ENCODE results near the gene CHP2. TPM values are rescaled to one million over a fixed set of nuclear protein-coding genes. Genes with fewer than 3 reads are reported as not detected.
"Not testable (repeated sequence)": the region's sequence is repeated elsewhere in the genome, so short reads cannot be mapped to it uniquely, and the experiment has no call there.

The CHP2 gene
- not detected for total RNA-seq

DNA sequence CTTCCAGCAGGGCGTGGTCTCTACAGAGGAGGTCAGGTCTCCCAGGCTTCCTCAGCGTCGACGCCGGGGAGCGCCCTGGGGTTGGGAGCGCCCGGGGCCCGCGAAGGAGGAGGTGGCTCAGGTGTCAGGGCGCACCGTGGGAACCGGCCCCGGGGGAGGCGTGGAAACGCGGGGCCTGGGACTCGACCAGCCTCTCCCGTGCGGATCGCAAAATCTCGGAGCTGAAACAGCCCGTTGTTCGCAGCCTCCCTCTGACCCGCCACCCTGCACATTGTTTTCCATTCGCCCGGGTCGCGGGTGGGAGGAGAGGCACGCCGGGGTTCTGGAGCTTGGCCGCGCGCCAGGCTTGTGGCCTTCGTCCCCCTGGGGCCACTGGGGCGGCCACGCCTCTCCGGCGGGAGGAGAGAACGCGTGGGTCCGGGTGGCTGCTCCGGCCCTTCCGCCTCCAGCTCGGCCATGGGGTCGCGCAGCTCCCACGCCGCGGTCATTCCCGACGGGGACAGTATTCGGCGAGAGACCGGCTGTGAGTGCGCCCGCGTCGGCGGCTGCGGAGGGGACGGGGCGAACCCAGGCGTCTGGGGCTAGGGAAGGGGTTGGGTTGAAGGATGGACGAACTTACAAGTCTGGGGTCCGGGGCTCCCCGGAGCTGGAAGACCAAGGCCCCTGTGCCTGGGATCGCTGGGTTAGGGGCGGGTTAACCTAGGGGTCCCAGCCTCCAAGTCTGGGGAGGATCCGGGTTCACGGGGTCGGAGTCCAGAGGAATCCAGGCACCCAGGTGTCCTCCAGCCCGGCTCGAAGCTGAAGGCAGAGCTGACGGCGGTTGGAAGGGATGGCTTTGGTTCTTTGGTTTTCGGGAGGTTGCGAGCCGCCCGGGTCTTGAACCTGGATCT lies at the start of gene CHP2:
TSS of gene CHP2 (plus strand) at position 433 of the 890 bp plus-strand sequence. CDS start at position 457, 24 bp downstream.
- peaks cover 51% of the 10 kb centered on the region for H3K27me3 Mint-ChIP-seq (ENCODE audit: low read depth)
- no peaks in the 10 kb centered on the region for H3K4me1 Mint-ChIP-seq (ENCODE audit: low read depth)
- H3K4me3 Mint-ChIP-seq = no peak within 1 kb of the TSS
- no peaks in the 10 kb centered on the region for H3K9me3 Mint-ChIP-seq
- no peak for ATAC-seq
- no peak for DNase-seq
- H3K36me3 Mint-ChIP-seq (ENCODE audit: insufficient read depth) = no peaks in the 10 kb centered on the region

GRCh38 chr16:23705517-23705902 lies 49.3 kb upstream of the CHP2 start:
- Mint-ChIP-seq H3K9me3 (peaks cover 30% of the 10 kb centered on the region), H3K4me1 (ENCODE audit: low read depth) (no peaks in the 10 kb centered on the region)
- ATAC-seq = no peak

DNA sequence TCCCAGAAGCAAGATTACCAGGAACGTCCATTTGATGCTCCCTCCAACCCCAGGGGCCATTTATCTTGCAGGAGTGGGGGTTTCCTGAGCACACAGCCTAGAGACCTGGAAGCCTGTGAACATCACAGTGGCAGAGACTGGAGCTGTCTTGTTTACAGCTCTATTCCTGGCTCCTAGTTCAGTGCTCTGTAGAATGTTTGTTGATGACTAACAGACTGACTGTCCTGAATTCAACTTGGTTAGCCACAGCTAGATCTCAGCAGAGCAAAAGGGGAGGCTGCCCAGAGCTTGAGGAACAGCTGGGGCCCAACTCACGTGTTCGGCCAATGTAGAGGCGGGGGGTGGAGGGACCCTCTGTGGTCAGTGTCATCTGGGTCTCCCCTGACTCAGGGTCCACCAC lies 48.4 kb upstream of the CHP2 start:
- H3K27me3 Mint-ChIP-seq (ENCODE audit: low read depth) = peaks cover 39% of the 10 kb centered on the region
- no peaks in the 10 kb centered on the region for H3K4me1 Mint-ChIP-seq (ENCODE audit: low read depth)
- peaks cover 30% of the 10 kb centered on the region for H3K9me3 Mint-ChIP-seq
- no peak for DNase-seq
- no peaks in the 10 kb centered on the region for H3K36me3 Mint-ChIP-seq (ENCODE audit: insufficient read depth)
- ATAC-seq = no peak
- H3K4me3 Mint-ChIP-seq = no peak overlapping the region

More at GRCh38 chr16:23705517-23705902, 49.3 kb upstream of the CHP2 start:
- Mint-ChIP-seq H3K36me3 (ENCODE audit: insufficient read depth) (no peaks in the 10 kb centered on the region), H3K4me3 (no peak overlapping the region), H3K27me3 (ENCODE audit: low read depth) (peaks cover 33% of the 10 kb centered on the region)
- DNase-seq = no peak

- ATAC-seq (no peak), DNase-seq (no peak)
- Mint-ChIP-seq H3K9me3 (peaks cover 17% of the 10 kb centered on the region), H3K4me3 (no peak overlapping the region), H3K27me3 (ENCODE audit: low read depth) (peaks cover 51% of the 10 kb centered on the region), H3K4me1 (ENCODE audit: low read depth) (peaks cover 3% of the 10 kb centered on the region), H3K36me3 (ENCODE audit: insufficient read depth) (no peaks in the 10 kb centered on the region)
Measured at GRCh38 chr16:23709536-23709935, 45.3 kb upstream of the CHP2 start.

DNA sequence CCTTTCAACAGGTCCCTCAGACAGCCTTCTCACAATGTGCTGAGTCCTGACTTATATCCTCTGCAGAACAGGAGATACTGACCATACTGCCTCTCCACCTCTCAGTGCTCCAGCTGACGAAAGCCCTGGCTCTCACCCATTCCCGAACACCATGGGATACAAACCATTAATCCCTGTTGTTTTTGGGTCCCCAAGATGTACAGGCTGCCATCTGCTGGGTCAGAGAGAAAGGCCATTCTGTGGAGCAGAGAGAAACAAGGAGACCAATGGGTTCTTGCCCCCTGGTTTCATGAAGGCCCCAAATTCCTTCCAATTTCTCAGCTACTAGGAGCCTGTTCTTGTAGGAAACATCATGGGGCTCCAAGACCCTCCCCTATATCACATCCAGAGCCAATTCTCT lies 44.8 kb upstream of the CHP2 start:
- no peaks in the 10 kb centered on the region for H3K36me3 Mint-ChIP-seq (ENCODE audit: insufficient read depth)
- H3K27me3 Mint-ChIP-seq (ENCODE audit: low read depth) = peaks cover 53% of the 10 kb centered on the region
- H3K4me3 Mint-ChIP-seq = no peak overlapping the region
- no peak for DNase-seq
- peaks cover 17% of the 10 kb centered on the region for H3K9me3 Mint-ChIP-seq
- peaks cover 3% of the 10 kb centered on the region for H3K4me1 Mint-ChIP-seq (ENCODE audit: low read depth)
- no peak for ATAC-seq

DNA sequence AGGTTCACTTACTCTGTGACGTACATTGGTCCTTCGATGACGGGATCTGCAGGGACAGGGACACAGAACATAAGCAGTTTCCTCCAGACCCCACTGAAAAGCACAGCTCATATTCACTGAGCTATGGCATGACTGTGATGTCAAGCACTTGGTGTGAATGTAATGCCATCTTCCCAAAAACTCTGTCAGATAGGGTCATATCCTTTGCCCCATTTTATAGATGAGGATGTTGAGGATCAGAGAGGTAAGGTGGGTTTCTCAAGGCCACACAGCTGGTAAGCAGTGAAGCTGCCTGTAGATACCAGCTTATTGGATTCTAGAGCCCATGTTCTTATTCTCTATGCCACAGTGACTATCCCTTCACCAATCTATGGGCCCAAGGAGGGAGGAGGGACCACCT lies 44.3 kb upstream of the CHP2 start:
- Mint-ChIP-seq H3K27me3 (ENCODE audit: low read depth) (peaks cover 51% of the 10 kb centered on the region), H3K4me1 (ENCODE audit: low read depth) (peaks cover 3% of the 10 kb centered on the region), H3K4me3 (no peak overlapping the region), H3K36me3 (ENCODE audit: insufficient read depth) (no peaks in the 10 kb centered on the region), H3K9me3 (peaks cover 17% of the 10 kb centered on the region)
- DNase-seq (no peak), ATAC-seq (no peak)

GRCh38 chr16:23711785-23712184 lies 43.0 kb upstream of the CHP2 start:
- H3K27me3 Mint-ChIP-seq (ENCODE audit: low read depth) = peaks cover 50% of the 10 kb centered on the region
- no peak for ATAC-seq
- H3K9me3 Mint-ChIP-seq = peaks cover 17% of the 10 kb centered on the region
- H3K36me3 Mint-ChIP-seq (ENCODE audit: insufficient read depth) = no peaks in the 10 kb centered on the region
- H3K4me1 Mint-ChIP-seq (ENCODE audit: low read depth) = peaks cover 3% of the 10 kb centered on the region
- no peak overlapping the region for H3K4me3 Mint-ChIP-seq
- DNase-seq = no peak

GRCh38 chr16:23712976-23713375 lies 41.9 kb upstream of the CHP2 start, which contains the start of gene ERN2:
TSS of gene ERN2 (minus strand) at chr16:23713222. CDS start at chr16:23713187, 35 bp downstream.
- no peaks in the 10 kb centered on the region for H3K36me3 Mint-ChIP-seq (ENCODE audit: insufficient read depth)
- H3K4me1 Mint-ChIP-seq (ENCODE audit: low read depth) = peaks cover 3% of the 10 kb centered on the region
- ATAC-seq (no peak), DNase-seq (no peak)
- H3K9me3 Mint-ChIP-seq = peaks cover 17% of the 10 kb centered on the region
- H3K27me3 Mint-ChIP-seq (ENCODE audit: low read depth) = peaks cover 58% of the 10 kb centered on the region
- H3K4me3 Mint-ChIP-seq = no peak within 1 kb of the TSS

DNA sequence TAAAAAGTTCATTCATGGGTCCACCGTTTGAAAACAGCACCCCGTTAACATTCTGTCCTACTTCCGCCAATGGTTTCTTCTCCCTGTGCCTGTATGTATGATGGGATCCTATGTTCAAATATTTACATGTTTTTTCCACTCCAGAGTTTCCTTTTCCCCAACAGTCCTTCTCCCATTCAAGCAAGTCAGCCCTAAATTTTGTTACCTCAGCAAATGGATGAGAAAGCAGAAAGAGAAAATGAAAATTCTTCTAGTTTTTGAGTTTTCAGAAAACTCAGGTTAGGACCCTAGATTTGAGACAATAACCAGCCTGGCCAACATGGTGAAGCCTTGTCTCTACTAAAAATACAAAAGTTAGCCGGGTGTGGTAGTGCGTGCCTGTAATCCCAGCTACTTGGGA lies 38.3 kb upstream of the CHP2 start:
- no peak overlapping the region for H3K4me3 Mint-ChIP-seq

GRCh38 chr16:23722613-23723240 lies 32.1 kb upstream of the CHP2 start:
- H3K4me3 Mint-ChIP-seq; H3K36me3 Mint-ChIP-seq (ENCODE audit: insufficient read depth); DNase-seq; H3K4me1 Mint-ChIP-seq (ENCODE audit: low read depth); H3K9me3 Mint-ChIP-seq; ATAC-seq: not testable (repeated sequence)
- H3K27me3 Mint-ChIP-seq (ENCODE audit: low read depth) = peaks cover 17% of the 10 kb centered on the region

More for the DNA sequence above, 38.3 kb upstream of the CHP2 start:
- H3K9me3 Mint-ChIP-seq = no peaks in the 10 kb centered on the region
- H3K36me3 Mint-ChIP-seq (ENCODE audit: insufficient read depth) = no peaks in the 10 kb centered on the region
- no peak for ATAC-seq
- peaks cover 3% of the 10 kb centered on the region for H3K4me1 Mint-ChIP-seq (ENCODE audit: low read depth)
- H3K27me3 Mint-ChIP-seq (ENCODE audit: low read depth) = peaks cover 51% of the 10 kb centered on the region
- no peak for DNase-seq

DNA sequence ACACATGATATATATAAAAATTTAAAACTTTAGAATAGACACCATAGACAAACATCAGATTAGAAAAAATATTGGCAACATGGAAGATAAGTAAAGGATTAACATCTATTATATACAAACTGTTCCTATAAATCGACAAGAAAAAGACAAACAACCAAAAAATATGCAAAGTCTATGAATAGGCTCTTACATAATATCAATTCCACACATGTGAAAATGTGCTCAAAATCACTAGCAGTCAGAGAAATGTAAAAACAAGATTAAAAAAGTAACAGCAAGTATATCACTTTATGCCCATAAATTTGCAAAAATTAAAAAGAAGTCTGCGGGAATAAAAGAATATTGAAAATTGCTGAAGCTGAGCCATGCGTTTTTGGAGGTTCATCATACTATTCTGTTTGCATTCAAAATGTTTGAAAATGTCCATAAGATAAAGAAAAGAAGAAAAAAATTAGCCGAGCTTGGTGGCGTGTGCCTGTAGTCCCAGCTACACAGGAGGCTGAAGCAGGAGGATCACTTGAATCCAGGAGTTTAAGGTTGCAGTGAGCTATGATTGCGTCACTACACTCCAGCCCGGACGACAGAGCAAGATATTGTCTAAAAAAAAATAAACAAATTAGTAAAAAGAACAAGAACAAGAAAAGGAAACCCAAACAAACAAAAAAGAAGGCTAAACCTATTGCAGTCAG lies 30.6 kb upstream of the CHP2 start:
- DNase-seq (no peak), ATAC-seq (no peak)
- Mint-ChIP-seq H3K27me3 (ENCODE audit: low read depth) (peaks cover 18% of the 10 kb centered on the region), H3K9me3 (peaks cover 6% of the 10 kb centered on the region), H3K36me3 (ENCODE audit: insufficient read depth) (no peaks in the 10 kb centered on the region), H3K4me1 (ENCODE audit: low read depth) (peaks cover 3% of the 10 kb centered on the region), H3K4me3 (no peak overlapping the region)

- H3K36me3 Mint-ChIP-seq (ENCODE audit: insufficient read depth) = no peaks in the 10 kb centered on the region
- H3K27me3 Mint-ChIP-seq (ENCODE audit: low read depth) = peaks cover 22% of the 10 kb centered on the region
- H3K4me3 Mint-ChIP-seq = no peak overlapping the region
- ATAC-seq = no peak
- no peak for DNase-seq
- H3K9me3 Mint-ChIP-seq = peaks cover 6% of the 10 kb centered on the region
- H3K4me1 Mint-ChIP-seq (ENCODE audit: low read depth) = peaks cover 3% of the 10 kb centered on the region
Measured at GRCh38 chr16:23724785-23725131, 30.1 kb upstream of the CHP2 start.

DNA sequence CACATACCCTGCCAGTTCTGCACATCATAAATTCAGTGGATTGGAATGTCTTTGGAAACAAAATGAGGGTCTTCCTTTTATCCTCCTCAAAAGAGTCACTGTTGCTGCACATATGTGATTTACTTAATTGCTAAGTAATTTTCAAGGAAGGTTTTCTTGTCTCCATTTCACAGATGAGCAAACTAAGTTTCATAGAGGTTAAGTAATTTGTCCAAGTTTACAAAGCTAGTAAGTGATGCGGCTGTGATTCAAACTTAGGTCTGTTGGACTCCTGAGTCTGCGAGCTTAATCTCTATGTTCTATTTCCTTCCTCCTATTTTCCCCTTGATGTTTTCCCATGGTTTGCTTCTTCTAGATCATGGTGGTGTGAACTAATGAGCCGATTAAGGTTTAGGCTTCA lies 28.1 kb upstream of the CHP2 start:
- ATAC-seq (no peak), DNase-seq (no peak)
- H3K27me3 Mint-ChIP-seq (ENCODE audit: low read depth) = peaks cover 20% of the 10 kb centered on the region
- no peak overlapping the region for H3K4me3 Mint-ChIP-seq
- H3K36me3 Mint-ChIP-seq (ENCODE audit: insufficient read depth) = no peaks in the 10 kb centered on the region
- H3K9me3 Mint-ChIP-seq = peaks cover 6% of the 10 kb centered on the region
- peaks cover 3% of the 10 kb centered on the region for H3K4me1 Mint-ChIP-seq (ENCODE audit: low read depth)

DNA sequence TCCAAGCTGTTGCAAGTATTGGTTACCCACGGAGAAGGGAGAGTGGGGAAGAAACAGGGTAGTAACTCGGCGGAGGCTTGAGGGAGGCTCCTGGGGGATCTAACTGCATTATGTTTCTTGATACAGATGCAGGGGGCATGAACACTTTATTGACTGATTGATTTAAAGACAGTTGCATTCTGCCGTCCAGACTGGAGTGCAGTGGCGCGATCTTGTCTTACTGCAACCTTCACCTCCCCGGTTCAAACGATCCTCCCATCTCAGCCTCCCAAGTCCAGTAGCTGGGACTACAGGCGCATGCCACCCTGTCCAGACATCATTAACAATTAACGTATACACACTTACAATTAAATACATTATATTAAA lies 26.7 kb upstream of the CHP2 start:
- no peak overlapping the region for H3K4me3 Mint-ChIP-seq
- peaks cover 16% of the 10 kb centered on the region for H3K27me3 Mint-ChIP-seq (ENCODE audit: low read depth)
- DNase-seq (no peak), ATAC-seq (no peak)
- no peaks in the 10 kb centered on the region for H3K36me3 Mint-ChIP-seq (ENCODE audit: insufficient read depth)
- peaks cover 3% of the 10 kb centered on the region for H3K9me3 Mint-ChIP-seq
- peaks cover 3% of the 10 kb centered on the region for H3K4me1 Mint-ChIP-seq (ENCODE audit: low read depth)

Measured in activated T-cell treated with anti-CD3 and anti-CD28 coated beads, Interleukin-2, amount 50 U/mL, for 4 hours (primary cell).